Panc1 (cell line): Measurements from ENCODE around the gene BMX.

Experiments used
- CTCF ChIP-seq: fragments of 450-650 bp; IDR thresholded peaks from 2 replicates; pipeline ENCODE4 v1.5.1; 2017; ENCODE audit warnings: mild to moderate bottlenecking
- POLR2AphosphoS5 ChIP-seq: IDR thresholded peaks from 2 replicates; pipeline ENCODE4 v1.6.1; 2012; ENCODE audit warnings: mild to moderate bottlenecking, low read depth, low read length, moderate library complexity
- REST ChIP-seq, 2 experiments: IDR thresholded peaks; 2 replicates each; pipeline ENCODE4 v1.6.1; 2011 to 2012; ENCODE audit warnings: low read depth in 2 of 2, control low read depth in 1 of 2, low read length in 1 of 2, mild to moderate bottlenecking in 1 of 2, moderate library complexity in 1 of 2; ENCODE audit not compliant: insufficient read depth in 1 of 2

GRCh38 chrX:15605226-15605625 lies 104.6 kb downstream of the BMX start:
- TF ChIP-seq CTCF (no peak), POLR2AphosphoS5 (no peak), REST (IDR thresholded peaks at IDR 0.05; ENCODE audit: insufficient read depth in 1 of 2, low read depth in 2 of 2, low read length in 1 of 2) (no peak)
